Right lobe of liver (tissue), 6 donors: ENCODE measurements around the gene LMO7. TPM values are rescaled to one million over a fixed set of nuclear protein-coding genes. Genes with fewer than 3 reads are reported as not detected.

ENCODE experiments used
- ATAC-seq, 4 donors: fragments of 200-7000 bp; cut with Tn5 transposase; one replicate each; pipeline ENCODE4 v1.9.1; 2020; ENCODE audit warnings: mild to moderate bottlenecking in 4 of 4, moderate library complexity in 4 of 4
- DNase-seq, 3 donors: peaks; one replicate each; pipeline ENCODE4 v3.0.0-alpha.2; 2020
- H3K27ac ChIP-seq, 3 donors: fragments of 200-600 bp; one replicate each; pipeline ENCODE4 v1.8.0; 2022
- H3K27me3 ChIP-seq, 2 donors: fragments of 200-600 bp; one replicate each; pipeline ENCODE4 v1.8.0; 2022
- H3K36me3 ChIP-seq, 4 donors: fragments of 200-600 bp; sonication (generic) in 1 of 4; one replicate each; pipeline versions ENCODE4 v1.5.1 to v1.8.0; 2017 to 2022; ENCODE audit warnings: control low read depth in 1 of 4
- H3K4me1 ChIP-seq, 4 donors: fragments of 200-600 bp; sonication (generic) in 1 of 4; one replicate each; pipeline versions ENCODE4 v1.5.1 to v1.8.0; 2017 to 2022; ENCODE audit warnings: control low read depth in 1 of 4
- H3K4me3 ChIP-seq, 3 donors: fragments of 200-600 bp; one replicate each; pipeline ENCODE4 v1.8.0; 2022
- H3K9me3 ChIP-seq, 4 donors: fragments of 200-600 bp; sonication (generic) in 1 of 4; one replicate each; pipeline versions ENCODE4 v1.5.1 to v1.8.0; 2017 to 2022; ENCODE audit warnings: control low read depth in 1 of 4
- CTCF ChIP-seq, 4 donors: fragments of 200-600 bp in 3 of 4; fragments of 450-650 bp in 1 of 4; IDR thresholded peaks; one replicate each; pipeline versions ENCODE4 v1.5.1 to v1.8.0; 2016 to 2022; ENCODE audit warnings: antibody characterized with exemption in 4 of 4, mild to moderate bottlenecking in 2 of 4
- POLR2A ChIP-seq: fragments of 450-650 bp; IDR thresholded peaks from one replicate; pipeline ENCODE4 v1.6.1; 2017; ENCODE audit warnings: antibody characterized with exemption, mild to moderate bottlenecking
- WGBS: methylation state at CpG from one replicate; pipeline ENCODE4 v1.1.6; 2018; ENCODE audit warnings: low coverage, low lambda C conversion rate; ENCODE audit not compliant: insufficient coverage; ENCODE audit errors: missing lambda C conversion rate; 5-methylcytosine and 5-hydroxymethylcytosine counted together
- intact Hi-C, 2 donors: fragments of 100-400 bp; cut with DNase I; formaldehyde crosslinking; loops; one replicate each; pipeline versions ENCODE4 v1.11.2 to v1.14.1; 2022
- total RNA-seq, 6 experiments: library from RNA; depleted of rRNA in 2 of 6; stranded (reverse); fragments of >200 nt in 2 of 6; fragmentation: NEBNext Ultra II Directional in 3 of 6; extraction: Animal tissue kit (Norgen Biotek cat#: 25700) in 3 of 6; gene quantifications; one replicate each; pipeline versions ENCODE4 v1.1.0 to v1.2.4, GENCODE V29; 2016 to 2023
- donor health status: DM: no; HTN: yes; CAD: no.
- donor health status: DM: no; HTN: no; CAD: no.
- donor health status: DM: no; HTN: no; CAD: no.
- donor health status: DM: no; HTN: yes; CAD: no.
- donor health status: DM: no; HTN: yes; CAD: no.

The LMO7 gene
- total RNA-seq, 6 experiments from 2014 or later: 42.3 to 60.2 (median 51.1) TPM

GRCh38 chr13:75818968-75819225 lies 182.8 kb downstream of the LMO7 start:
- no peak overlapping the region for H3K27ac ChIP-seq
- TF ChIP-seq POLR2A: no peak
- no peak for TF ChIP-seq CTCF (IDR thresholded peaks at IDR 0.05)
- DNase-seq (no peak), ATAC-seq (no peak)
- H3K9me3 ChIP-seq: no peaks in the 10 kb centered on the region
- intact Hi-C loops: no loop called here
- no peak overlapping the region for H3K4me3 ChIP-seq
- peaks cover 0 to 51% (median 21%) of the 10 kb centered on the region in 4 donors for H3K36me3 ChIP-seq
- no peaks in the 10 kb centered on the region for H3K27me3 ChIP-seq
- 98% methylated on average over 5 of the region's 5 CpGs for WGBS
- H3K4me1 ChIP-seq: no peaks in the 10 kb centered on the region

GRCh38 chr13:75825161-75825560 lies 189.0 kb downstream of the LMO7 start:
- intact Hi-C loops: no loop called here
- H3K27ac ChIP-seq: no peak overlapping the region
- H3K36me3 ChIP-seq: peaks cover 0 to 43% (median 15%) of the 10 kb centered on the region in 4 donors
- H3K27me3 ChIP-seq: no peaks in the 10 kb centered on the region
- TF ChIP-seq CTCF (IDR thresholded peaks at IDR 0.05) (no peak), POLR2A (no peak)
- H3K4me1 ChIP-seq: no peaks in the 10 kb centered on the region
- H3K9me3 ChIP-seq: no peaks in the 10 kb centered on the region
- ATAC-seq: no peak
- 94% methylated on average over 4 of the region's 4 CpGs for WGBS
- H3K4me3 ChIP-seq: no peak overlapping the region
- DNase-seq: no peak

- H3K4me1 ChIP-seq: no peaks in the 10 kb centered on the region
- H3K4me3 ChIP-seq: no peak overlapping the region
- no peak for ATAC-seq
- no peak for TF ChIP-seq POLR2A
- no peak for TF ChIP-seq CTCF (IDR thresholded peaks at IDR 0.05)
- no peaks in the 10 kb centered on the region for H3K27me3 ChIP-seq
- intact Hi-C loops: no loop called here
- peaks cover 0 to 39% (median 13%) of the 10 kb centered on the region in 4 donors for H3K36me3 ChIP-seq
- H3K27ac ChIP-seq: no peak overlapping the region
- no peaks in the 10 kb centered on the region for H3K9me3 ChIP-seq
- WGBS: 95% methylated on average over 2 of the region's 2 CpGs
- no peak for DNase-seq
Measured at GRCh38 chr13:75825594-75825993, 189.5 kb downstream of the LMO7 start.

- H3K36me3 ChIP-seq: peaks cover 0 to 31% (median 8%) of the 10 kb centered on the region in 4 donors
- H3K9me3 ChIP-seq: no peaks in the 10 kb centered on the region
- intact Hi-C loops: no loop called here
- H3K27ac ChIP-seq: no peak overlapping the region
- TF ChIP-seq POLR2A: no peak
- TF ChIP-seq CTCF (IDR thresholded peaks at IDR 0.05): no peak
- 80% methylated on average over 1 of the region's 5 CpGs for WGBS
- no peak overlapping the region for H3K4me3 ChIP-seq
- DNase-seq: no peak
- no peaks in the 10 kb centered on the region for H3K27me3 ChIP-seq
- ATAC-seq: no peak
- H3K4me1 ChIP-seq: no peaks in the 10 kb centered on the region
Measured at GRCh38 chr13:75826391-75826790, 190.3 kb downstream of the LMO7 start.

- WGBS: 100% methylated on average over 1 of the region's 1 CpG
- intact Hi-C loops: no loop called here
- Histone ChIP-seq H3K27ac (no peak overlapping the region), H3K4me1 (no peaks in the 10 kb centered on the region), H3K4me3 (no peak overlapping the region), H3K27me3 (no peaks in the 10 kb centered on the region), H3K9me3 (no peaks in the 10 kb centered on the region), H3K36me3 (peaks cover 0 to 4% (median 3%) of the 10 kb centered on the region in 4 donors)
- ATAC-seq: no peak
- TF ChIP-seq CTCF (IDR thresholded peaks at IDR 0.05): no peak
- no peak for TF ChIP-seq POLR2A
- DNase-seq: no peak
Measured at GRCh38 chr13:75829830-75830229, 193.7 kb downstream of the LMO7 start.
